Skin epidermis (tissue), 12 donors: ENCODE results near the gene GPRIN2.
"Not testable (repeated sequence)": the region's sequence is repeated elsewhere in the genome, so short reads cannot be mapped to it uniquely, and the experiment has no call there.

Experiments
- H3K27ac ChIP-seq, 21 experiments: fragments of 200-600 bp; sonication (generic) in 11 of 21; one replicate each; pipeline ENCODE4 v1.5.0; 2020; ENCODE audit warnings: mild to moderate bottlenecking in 3 of 21, inconsistent platforms in 2 of 21, moderate library complexity in 2 of 21
- H3K4me3 ChIP-seq, 7 experiments: fragments of 200-600 bp; sonication (generic) in 2 of 7; one replicate each; pipeline ENCODE4 v1.5.0; 2020; ENCODE audit warnings: inconsistent platforms in 2 of 7, mild to moderate bottlenecking in 2 of 7, moderate library complexity in 1 of 7

Gene GPRIN2

GRCh38 chr10:46572765-46573164, 16.3 kb upstream of the GPRIN2 start:
- H3K4me3 ChIP-seq, H3K27ac ChIP-seq: not testable (repeated sequence)

GRCh38 chr10:46570655-46571054, 14.2 kb upstream of the GPRIN2 start:
- H3K4me3 ChIP-seq, H3K27ac ChIP-seq: not testable (repeated sequence)

- not testable (repeated sequence) for H3K4me3 ChIP-seq, H3K27ac ChIP-seq
Measured at GRCh38 chr10:46567151-46567550, 10.7 kb upstream of the GPRIN2 start.

- H3K27ac ChIP-seq, H3K4me3 ChIP-seq: not testable (repeated sequence)
Measured at GRCh38 chr10:46565591-46566332, 9.3 kb upstream of the GPRIN2 start.

- Histone ChIP-seq H3K4me3 (no peak overlapping the region), H3K27ac (no peak overlapping the region)
Measured at GRCh38 chr10:46560952-46561351, 4.5 kb upstream of the GPRIN2 start.

GRCh38 chr10:46560381-46560780, 3.9 kb upstream of the GPRIN2 start:
- no peak overlapping the region for H3K27ac ChIP-seq
- no peak overlapping the region for H3K4me3 ChIP-seq

- no peak overlapping the region for H3K27ac ChIP-seq
- no peak overlapping the region for H3K4me3 ChIP-seq
Measured at GRCh38 chr10:46559231-46559671, 2.8 kb upstream of the GPRIN2 start.

GRCh38 chr10:46558392-46559185, 2.1 kb upstream of the GPRIN2 start:
- H3K27ac ChIP-seq = no peak overlapping the region
- H3K4me3 ChIP-seq = no peak overlapping the region

GRCh38 chr10:46558122-46558391, 1.6 kb upstream of the GPRIN2 start:
- Histone ChIP-seq H3K27ac (no peak overlapping the region), H3K4me3 (no peak overlapping the region)

GRCh38 chr10:46557319-46558121, 1.1 kb upstream of the GPRIN2 start:
- Histone ChIP-seq H3K27ac (no peak overlapping the region), H3K4me3 (no peak overlapping the region)

- Histone ChIP-seq H3K27ac (peak overlapping the region in 13 of 21 experiments; percentile 0 to 81 (median 51)), H3K4me3 (peak overlapping the region; percentile 16 to 57 (median 36))
Measured at GRCh38 chr10:46555713-46556514, 544 bp downstream of the GPRIN2 start.

GRCh38 chr10:46555366-46555712, 1.1 kb downstream of the GPRIN2 start:
- H3K4me3 ChIP-seq = peak overlapping the region in 5 of 7 experiments; percentile 16 to 57 (median 37)
- peak overlapping the region in 2 of 21 experiments; percentile 51 to 81 for H3K27ac ChIP-seq

- no peak overlapping the region for H3K27ac ChIP-seq
- H3K4me3 ChIP-seq = no peak overlapping the region
Measured at GRCh38 chr10:46554166-46554781, 2.2 kb downstream of the GPRIN2 start.

GRCh38 chr10:46553238-46554049, 3.0 kb downstream of the GPRIN2 start:
- no peak overlapping the region for H3K4me3 ChIP-seq
- no peak overlapping the region for H3K27ac ChIP-seq

GRCh38 chr10:46552526-46553237, 3.8 kb downstream of the GPRIN2 start:
- Histone ChIP-seq H3K4me3 (no peak overlapping the region), H3K27ac (no peak overlapping the region)

- peak overlapping the region in 1 of 21 experiments; percentile 2 for H3K27ac ChIP-seq
- no peak overlapping the region for H3K4me3 ChIP-seq
Measured at GRCh38 chr10:46551701-46552525, 4.5 kb downstream of the GPRIN2 start.
